NK-92 (cell line): ENCODE data around the gene ARAF.

Source experiments
- DNase-seq: peaks from one replicate; lab custom pipeline; 2025; ENCODE audit not compliant: unreplicated experiment; lab: John Stamatoyannopoulos, UW

ARAF gene

GRCh38 chrX:47563801-47564315 lies 2.9 kb downstream of the ARAF start:
- no peak for DNase-seq

- DNase-seq = no peak
These were observed 3.6 kb downstream of the ARAF start for GRCh38 chrX:47564438-47565085.

GRCh38 chrX:47566841-47567240 lies 5.8 kb downstream of the ARAF start:
- no peak for DNase-seq

- DNase-seq = no peak
These were observed 7.8 kb downstream of the ARAF start for GRCh38 chrX:47568656-47569295.

- DNase-seq = no peak
These were observed 9.8 kb downstream of the ARAF start for GRCh38 chrX:47570794-47571193.

- DNase-seq = no peak
These were observed 10.2 kb downstream of the ARAF start for GRCh38 chrX:47571215-47571614.

GRCh38 chrX:47571896-47572295 lies 10.9 kb downstream of the ARAF start:
- no peak for DNase-seq

GRCh38 chrX:47572773-47573340 lies 11.9 kb downstream of the ARAF start:
- DNase-seq = no peak

- no peak for DNase-seq
These were observed 12.5 kb downstream of the ARAF start for GRCh38 chrX:47573341-47574075.

- DNase-seq = no peak
These were observed 13.1 kb downstream of the ARAF start for GRCh38 chrX:47574076-47574546.

GRCh38 chrX:47574547-47575301 lies 13.7 kb downstream of the ARAF start:
- no peak for DNase-seq

- DNase-seq = no peak
These were observed 15.3 kb downstream of the ARAF start for GRCh38 chrX:47576021-47576898.

- DNase-seq = no peak
These were observed 16.4 kb downstream of the ARAF start for GRCh38 chrX:47577424-47577823.

GRCh38 chrX:47577901-47578300 lies 16.9 kb downstream of the ARAF start:
- no peak for DNase-seq

- no peak for DNase-seq
These were observed 17.7 kb downstream of the ARAF start for GRCh38 chrX:47578692-47579091.

- no peak for DNase-seq
These were observed 18.5 kb downstream of the ARAF start for GRCh38 chrX:47579537-47579936.

GRCh38 chrX:47581731-47582647 lies 21.0 kb downstream of the ARAF start, which contains the start of gene TIMP1:
TIMP1 (plus strand) TSS chrX:47582436; CDS start chrX:47583416, 980 bp downstream.
- peak; percentile 1 for DNase-seq

- no peak for DNase-seq
These were observed 22.3 kb downstream of the ARAF start for GRCh38 chrX:47583240-47583861.
